GM19468 (cell line): ENCODE measurements around the gene THAP9.
"Not testable (repeated sequence)": the region's sequence is repeated elsewhere in the genome, so short reads cannot be mapped to it uniquely, and the experiment has no call there.

ENCODE experiments used
- ATAC-seq: cut with Tn5 transposase; IDR thresholded peaks from one replicate; pipeline ENCODE4 v1.9.1; 2021; ENCODE audit warnings: mild to moderate bottlenecking, moderate library complexity, moderate number of reproducible peaks; ENCODE audit not compliant: unreplicated experiment; ENCODE audit errors: extremely low read depth

The THAP9 gene, protein sequence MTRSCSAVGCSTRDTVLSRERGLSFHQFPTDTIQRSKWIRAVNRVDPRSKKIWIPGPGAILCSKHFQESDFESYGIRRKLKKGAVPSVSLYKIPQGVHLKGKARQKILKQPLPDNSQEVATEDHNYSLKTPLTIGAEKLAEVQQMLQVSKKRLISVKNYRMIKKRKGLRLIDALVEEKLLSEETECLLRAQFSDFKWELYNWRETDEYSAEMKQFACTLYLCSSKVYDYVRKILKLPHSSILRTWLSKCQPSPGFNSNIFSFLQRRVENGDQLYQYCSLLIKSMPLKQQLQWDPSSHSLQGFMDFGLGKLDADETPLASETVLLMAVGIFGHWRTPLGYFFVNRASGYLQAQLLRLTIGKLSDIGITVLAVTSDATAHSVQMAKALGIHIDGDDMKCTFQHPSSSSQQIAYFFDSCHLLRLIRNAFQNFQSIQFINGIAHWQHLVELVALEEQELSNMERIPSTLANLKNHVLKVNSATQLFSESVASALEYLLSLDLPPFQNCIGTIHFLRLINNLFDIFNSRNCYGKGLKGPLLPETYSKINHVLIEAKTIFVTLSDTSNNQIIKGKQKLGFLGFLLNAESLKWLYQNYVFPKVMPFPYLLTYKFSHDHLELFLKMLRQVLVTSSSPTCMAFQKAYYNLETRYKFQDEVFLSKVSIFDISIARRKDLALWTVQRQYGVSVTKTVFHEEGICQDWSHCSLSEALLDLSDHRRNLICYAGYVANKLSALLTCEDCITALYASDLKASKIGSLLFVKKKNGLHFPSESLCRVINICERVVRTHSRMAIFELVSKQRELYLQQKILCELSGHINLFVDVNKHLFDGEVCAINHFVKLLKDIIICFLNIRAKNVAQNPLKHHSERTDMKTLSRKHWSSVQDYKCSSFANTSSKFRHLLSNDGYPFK

DNA sequence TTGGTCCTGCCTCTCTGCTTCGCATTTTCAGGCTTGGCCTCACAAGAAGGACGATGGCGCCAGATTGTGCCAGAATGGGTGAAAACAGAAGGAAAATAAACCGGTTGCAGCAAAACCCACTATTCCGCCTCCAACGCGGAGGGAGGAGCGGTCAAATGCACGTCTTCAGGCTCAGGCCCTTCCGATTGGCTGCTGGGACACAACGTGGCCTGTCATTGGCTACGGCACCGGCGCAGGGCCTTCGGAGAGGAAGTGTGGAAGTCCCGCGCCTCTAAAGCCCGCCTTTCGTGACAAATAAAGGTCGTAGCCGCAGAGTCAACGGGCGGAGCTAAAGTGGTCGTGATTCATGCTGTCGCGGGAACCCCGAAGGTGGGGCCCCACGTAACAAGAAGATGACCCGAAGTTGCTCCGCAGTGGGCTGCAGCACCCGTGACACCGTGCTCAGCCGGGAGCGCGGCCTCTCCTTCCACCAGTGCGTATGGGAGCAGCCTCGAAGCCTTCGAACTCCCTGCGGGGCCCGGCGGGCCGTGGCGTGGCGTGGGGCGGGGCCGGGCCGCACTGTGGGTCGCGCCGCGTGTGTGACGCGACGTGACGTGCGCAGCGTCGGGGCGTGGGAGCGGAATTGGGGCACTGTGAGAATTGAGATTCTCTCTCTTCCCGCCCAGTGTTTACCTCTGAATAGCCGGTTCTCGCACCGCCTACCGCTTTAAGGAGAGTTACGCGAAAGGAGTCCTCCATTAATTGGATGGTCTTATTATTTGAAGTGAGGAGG lies at the start of gene THAP9:
THAP9 (plus strand) TSS at position 325 of the 772 bp plus-strand sequence; CDS start at position 393, 68 bp downstream.
- peak; percentile 83 for ATAC-seq

DNA sequence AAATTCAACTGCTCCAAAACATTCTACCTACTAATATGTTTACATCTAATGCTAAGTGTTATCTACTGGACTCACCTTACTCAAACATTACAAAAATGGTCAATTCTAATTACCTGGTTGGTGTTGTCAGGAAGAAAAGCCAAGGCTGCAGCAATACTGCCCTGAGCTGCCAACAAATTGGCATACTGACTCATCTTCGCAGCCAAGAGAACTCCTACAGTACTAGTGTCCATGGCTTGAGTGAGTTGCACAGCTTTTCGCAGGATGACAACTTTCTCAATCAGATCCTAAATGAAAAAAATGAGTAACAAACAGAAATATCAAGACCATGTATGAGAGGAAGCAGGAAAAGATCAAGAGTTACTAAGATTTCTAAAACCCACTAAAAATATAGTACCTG lies 49.2 kb upstream of the THAP9 start:
- ATAC-seq, result no peak

DNA sequence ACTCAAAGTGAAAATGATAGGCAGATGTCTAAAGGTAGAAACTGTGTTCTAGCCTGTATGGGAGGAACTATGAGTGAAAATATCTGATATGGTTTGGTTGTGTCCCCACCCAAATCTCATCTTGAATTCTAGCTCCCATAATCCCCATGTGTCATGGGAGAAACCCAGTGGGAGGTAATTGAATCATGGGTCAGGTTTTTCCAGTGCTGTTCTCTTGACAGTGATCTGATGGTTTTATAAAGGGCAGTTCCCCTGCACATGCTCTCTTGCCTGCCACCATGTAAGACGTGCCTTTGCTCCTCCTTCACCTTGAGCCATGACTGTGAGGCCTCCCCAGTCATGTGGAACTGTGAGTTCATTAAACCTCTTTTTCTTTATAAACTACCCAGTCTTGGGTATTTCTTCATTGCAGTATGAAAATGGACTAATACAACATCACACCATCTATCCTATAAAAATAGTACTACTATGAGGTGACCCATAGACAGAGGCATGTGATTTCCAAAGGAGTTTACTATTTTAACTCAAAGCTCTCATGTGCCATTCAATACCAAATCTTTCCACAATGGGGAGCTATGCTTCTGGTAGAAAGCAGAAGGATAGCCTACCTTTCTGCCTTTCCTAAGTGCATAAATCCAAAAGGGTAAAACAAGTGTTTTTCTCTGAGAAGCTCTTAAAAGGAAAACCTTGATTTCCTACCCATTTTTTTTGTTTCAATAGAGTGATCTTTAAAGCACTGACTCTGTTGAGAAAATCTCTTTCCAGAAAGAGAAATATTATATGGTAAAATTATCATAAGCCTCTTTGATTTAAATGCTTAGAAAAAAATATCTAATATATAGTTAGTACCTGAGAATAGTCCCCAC lies 48.4 kb upstream of the THAP9 start:
- no peak for ATAC-seq

DNA sequence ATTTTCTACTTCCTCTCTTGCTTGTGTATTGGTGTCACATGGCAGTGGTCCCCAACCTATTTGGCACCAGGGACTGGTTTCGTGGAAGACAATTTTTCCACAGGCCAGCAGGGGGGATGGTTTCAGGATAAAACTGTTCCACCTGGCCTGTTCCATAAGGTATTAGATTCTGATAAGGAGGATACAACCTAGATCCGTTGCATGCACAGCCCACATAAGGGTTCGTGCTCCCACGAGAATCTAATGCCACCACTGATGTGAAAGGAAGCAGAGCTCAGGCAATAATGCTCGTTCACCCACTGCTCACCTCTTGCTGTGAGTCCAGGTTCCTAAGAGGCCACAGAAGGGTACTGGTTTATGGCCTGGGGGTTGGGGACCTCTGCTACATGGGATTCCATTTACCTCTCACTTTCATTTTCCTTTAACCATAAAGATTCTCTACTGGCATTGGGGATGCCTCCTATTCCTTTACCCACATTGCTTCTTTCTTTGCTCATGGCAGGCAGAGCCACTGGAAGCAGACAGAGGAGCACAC lies 47.7 kb upstream of the THAP9 start:
- ATAC-seq, result no peak

DNA sequence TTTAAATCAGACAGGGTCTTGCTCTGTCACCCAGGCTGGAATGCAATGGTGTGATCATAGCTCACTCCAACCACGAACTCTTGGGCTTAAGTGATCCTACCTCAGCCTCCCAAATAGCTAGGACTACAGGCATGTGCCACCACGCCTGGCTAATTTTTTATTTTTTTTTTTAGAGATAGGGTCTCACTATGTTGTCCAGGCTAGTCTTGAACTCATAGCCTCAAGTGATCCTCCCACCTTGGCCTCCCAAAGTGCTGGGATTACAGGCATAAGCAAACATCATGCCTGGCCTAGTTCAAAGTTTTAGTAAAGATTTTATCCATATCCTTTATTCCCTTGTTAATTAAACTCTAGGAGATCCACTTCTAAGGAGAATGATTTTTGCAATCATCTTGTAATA lies 40.0 kb upstream of the THAP9 start:
- not testable (repeated sequence) for ATAC-seq

DNA sequence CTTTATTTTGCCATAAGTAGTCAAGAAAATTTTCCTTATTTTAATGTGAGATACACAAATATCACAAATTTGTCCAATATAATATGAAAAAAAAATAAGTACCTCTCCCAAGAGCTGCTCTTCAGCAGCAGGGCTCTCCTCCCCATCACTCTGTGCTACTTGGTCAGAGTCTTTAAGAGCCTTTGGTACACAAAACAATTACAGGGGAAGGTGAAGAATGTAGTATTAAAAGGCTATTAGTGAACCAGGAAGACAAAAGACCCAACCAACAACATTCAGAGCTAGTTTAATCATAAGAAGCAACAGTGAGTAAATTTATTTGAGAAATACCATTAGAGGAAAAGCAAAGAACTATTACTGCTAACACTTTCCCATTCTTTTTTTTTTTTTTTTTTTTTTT lies 39.0 kb upstream of the THAP9 start:
- ATAC-seq, result no peak

DNA sequence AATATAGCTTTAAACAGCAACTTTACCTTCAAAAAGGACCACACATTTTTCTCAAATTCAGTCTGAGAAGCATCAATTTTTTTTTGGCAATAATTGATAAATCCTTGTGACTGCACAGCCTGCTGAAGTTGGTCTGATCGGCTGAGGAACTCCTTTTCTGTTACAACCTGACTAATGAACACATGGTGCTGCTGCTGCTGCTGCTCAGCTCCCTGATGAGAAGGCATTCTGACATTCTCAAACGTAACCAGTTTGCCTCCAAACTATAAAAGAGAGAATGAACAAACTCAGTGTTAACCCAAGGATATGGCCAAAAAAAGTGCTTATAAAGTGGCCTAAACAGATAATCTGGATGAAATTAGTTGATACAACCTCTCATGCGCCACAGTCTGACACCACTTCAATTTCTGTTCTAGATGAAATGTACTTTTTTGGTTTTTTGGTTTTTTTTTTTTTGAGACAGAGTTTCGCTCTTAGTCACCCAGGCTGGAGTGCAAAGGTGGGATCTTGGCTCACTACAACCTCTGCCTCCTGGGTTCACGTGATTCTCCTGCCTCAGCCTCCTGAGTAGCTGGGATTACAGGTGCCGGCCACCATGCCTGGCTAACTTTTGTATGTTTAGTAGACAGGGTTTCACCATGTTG lies 36.1 kb upstream of the THAP9 start:
- ATAC-seq, result no peak

DNA sequence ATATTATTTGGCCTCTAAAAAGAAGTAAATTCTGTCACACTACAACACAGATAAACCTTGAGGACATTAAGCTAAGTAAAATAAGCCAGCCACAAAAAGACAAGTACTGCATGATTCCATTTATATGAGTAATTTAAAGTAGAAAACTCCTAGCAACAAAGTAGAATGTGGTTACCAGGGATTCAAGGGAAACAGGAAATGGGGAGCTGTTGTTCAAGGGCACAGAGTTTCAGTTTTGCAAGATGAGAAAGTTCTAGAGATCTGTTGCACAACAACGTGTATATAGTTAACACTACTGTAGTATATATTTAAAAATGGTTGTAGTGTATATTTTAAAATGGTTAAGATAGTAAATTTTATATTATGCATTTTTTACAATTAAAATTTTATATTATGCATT lies 34.9 kb upstream of the THAP9 start:
- no peak for ATAC-seq

DNA sequence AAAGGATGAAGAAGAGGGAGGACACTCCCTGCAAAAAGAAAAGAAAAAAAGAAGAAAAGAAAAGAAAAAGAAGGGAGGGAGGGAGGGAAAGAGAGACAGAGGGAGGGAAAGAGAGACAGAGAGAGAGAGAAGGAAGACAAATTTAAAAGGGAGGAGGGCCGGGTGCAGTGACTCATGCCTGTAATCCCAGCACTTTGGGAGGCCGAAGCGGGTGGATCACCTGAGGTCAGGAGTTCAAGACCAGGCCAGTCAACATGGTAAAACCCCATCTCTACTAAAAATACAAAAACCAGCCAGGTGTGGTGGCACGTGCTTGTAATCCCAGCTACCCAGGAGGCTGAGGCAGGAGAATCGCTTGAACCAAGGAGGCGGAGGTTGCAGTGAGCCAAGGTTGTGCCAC lies 34.5 kb upstream of the THAP9 start:
- ATAC-seq, result not testable (repeated sequence)

DNA sequence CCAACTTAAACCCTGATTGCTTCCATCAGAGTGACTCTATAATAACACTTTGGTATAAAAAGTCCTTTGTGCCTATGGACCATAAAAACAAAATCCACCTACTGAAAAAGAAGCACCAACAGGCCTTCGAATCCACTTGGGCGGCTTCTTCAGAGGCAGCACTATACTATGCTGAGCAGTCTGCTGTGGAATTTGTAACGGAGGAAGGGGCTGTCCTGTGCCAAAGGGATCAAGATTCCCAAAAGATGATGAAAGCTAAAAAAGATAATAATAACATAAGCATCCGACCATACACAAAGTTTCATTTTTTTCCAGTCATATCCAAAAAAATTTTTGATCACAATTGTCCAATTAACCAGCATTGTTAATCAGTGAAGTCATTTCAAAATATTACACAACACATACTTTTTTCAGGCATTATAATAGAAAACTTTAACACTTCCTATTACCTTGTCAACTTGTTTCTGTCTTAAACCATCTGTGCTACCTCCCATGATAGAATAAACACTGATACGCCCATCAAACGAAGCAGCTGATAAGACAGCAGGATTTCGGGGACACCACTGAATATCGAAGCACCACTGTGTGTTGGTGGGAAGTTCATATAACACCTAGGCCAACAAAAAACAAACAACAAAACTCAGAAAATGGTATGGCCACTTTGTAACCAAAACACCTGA lies 33.7 kb upstream of the THAP9 start:
- no peak for ATAC-seq

DNA sequence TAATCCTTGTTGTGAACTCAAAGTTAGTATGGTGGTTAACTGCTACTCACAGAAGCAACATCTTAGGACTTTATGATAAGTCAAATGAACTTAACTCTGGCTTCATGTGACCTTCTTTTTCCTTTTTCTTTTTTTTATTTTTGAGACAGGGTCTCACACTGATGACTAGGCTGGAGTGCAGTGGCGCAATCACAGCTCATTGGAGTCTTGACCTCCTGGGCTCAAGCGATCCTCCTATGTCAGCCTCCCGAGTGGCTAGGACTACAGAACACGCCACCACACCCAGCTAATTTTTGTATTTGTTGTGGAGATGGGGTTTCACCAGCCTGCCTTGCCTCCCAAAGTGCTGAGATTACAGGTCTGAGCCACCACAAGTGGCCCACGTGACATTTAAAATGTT lies 32.0 kb upstream of the THAP9 start:
- no peak for ATAC-seq

DNA sequence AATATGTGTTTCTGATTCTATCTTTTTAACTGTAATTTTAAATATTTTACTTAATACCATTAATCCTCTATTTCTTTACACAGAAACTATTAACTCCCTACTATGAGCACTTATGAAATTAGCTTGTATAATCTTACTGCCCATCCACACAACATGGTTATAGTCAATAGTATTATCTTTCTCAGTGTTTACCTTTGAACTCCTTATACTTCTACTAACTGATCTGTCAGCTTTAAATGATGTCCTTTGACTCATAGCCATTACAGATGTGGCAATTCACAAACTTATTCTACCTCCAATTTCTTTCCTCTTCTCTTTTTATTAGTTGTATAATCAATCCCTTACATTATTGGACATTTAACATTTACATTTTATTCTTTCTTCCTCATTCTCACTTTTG lies 15.1 kb upstream of the THAP9 start:
- no peak for ATAC-seq

DNA sequence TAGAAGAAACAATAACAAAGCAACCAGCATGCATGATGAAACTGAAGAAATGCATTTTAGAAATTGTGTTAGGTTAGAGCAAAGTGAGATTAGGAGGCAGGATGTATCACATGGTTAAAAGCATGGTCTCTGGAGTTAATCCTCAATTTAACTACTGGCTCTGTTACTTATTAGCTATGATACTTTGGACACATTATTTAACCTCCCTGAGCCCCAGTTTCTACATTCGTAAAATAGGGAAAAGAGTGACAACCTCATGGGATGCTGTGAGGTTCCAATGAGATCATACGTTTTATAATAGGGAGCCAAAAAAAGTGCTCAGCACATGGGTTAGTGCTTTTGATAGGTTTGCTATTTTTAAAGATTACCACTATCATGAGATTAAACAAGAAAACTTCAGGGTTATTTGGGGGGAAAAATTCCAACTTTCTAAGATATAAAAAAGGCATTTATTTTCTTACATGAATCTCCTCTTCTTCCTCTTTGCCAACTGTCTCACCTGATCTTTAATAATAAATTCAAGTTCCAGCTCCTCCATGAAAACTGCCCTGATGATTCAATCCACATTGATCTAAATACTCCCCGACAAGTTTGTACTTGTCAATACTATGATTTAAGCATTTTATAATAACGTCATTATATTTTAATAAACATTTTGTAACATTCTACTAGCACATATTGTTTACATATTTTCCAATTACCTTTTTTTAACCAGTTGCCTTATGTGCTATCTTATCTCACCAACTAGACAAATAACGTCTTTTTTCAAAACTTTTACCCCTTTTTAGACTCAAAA lies 14.2 kb upstream of the THAP9 start:
- ATAC-seq, result no peak

DNA sequence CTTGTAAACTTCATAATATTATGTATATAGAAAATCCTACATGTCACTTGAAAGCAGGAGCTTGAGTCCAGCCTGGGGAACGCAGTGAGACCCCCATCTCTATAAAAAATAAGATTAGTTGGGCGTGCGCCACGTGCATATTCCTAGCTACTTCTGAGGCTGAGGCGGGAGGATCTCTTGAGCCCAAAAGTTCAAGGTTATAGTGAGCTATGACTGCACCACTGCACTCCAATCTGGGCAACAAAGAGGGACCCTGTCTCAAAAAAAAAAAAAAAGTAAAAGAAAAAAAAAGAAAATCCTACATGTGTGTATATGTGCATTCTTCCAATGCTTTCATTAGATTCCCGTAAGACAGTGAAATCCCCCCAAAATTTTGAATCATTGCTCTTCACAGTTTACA lies 11.2 kb upstream of the THAP9 start:
- ATAC-seq, result no peak

DNA sequence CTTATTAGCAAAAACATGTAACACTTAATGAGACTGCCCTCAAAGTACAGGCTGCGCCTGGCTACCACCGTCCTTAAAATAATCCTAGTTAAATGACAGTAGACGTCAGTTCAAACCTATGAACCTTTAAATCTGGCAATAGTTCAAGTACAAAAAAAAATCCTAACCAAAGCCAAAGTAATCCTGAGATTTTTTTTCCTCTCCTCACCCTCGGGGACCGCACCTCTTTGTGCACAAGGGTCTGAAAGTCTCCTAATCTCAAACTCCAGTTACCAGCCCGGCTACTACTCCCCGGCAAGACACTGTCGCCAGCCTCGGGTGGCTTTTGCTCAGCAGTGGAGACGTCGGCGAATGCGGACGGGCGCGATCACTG lies 10.0 kb upstream of the THAP9 start:
- no peak for ATAC-seq

DNA sequence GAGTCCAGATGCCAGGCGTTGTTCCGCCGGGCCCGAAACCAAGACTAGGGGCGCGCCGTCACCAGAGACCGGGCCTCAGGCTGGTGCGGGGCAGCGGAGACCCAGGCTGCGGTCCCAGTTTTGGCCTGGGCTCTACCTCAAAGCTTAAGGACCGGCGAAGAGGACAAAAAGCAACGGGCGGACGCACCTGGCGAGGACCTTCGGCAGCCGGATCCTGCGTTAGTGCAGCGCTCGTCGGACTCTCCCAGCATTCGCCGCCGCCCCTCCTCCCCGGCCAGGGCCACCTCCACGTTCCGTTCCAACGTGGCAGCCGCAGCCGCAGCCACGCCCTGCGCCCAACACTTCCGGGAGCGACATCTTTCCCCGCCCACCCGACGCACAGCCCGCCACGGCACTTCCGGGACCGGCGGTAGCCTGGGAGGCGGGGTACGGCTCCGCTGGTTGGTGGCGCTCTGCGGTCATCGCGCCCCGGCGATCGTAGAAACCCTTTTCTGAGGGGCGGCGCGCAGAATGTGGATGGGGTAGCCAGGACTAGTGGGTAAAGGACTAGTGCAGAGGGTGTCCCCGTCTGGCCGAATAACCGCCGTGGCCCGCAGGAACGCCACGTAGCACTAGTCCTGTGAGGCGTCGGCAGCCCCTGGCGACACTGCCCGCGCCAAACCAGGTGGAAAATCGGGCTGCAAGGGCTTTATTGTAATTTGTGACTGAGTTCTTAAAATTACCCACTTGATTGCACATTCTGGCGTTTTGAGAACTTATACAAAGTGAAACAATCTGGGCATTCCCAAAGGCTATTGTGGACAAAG lies 9.4 kb upstream of the THAP9 start, which contains the start of gene SEC31A:
SEC31A (minus strand) TSS at position 253 of the 806 bp plus-strand sequence. CDS start 9,217 bp downstream, outside the sequence.
- ATAC-seq, result peak; percentile 77
